Measurements from ENCODE around the gene CRYBA4.

DNA sequence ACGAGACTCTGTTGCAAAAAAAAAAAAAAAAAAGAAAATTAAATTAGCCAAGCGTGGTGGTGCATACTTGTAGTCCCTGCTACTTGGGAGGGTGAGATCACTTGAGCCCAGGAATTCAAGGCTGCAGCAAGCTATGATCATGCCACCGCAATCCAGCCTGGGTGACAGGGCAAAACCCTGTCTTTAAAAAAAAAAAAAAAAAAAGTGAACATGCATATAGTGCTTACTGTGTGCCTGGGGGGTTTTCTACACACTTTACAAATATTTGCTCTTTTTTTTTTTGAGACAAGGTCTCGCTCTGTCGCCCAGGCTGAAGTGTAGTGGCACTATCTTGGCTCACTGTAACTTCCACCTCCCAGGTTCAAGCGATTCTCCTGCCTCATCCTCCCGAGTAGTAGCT lies 44.7 kb upstream of the CRYBA4 start:
- no peak for TF ChIP-seq YY1 (IDR thresholded peaks at IDR 0.05; ENCODE audit: low read depth)
- no peak for TF ChIP-seq POLR2AphosphoS5 (IDR thresholded peaks at IDR 0.05; ENCODE audit: low read depth, low read length)
- no peak for TF ChIP-seq JUND (IDR thresholded peaks at IDR 0.05)
- TF ChIP-seq, protein P1, sequence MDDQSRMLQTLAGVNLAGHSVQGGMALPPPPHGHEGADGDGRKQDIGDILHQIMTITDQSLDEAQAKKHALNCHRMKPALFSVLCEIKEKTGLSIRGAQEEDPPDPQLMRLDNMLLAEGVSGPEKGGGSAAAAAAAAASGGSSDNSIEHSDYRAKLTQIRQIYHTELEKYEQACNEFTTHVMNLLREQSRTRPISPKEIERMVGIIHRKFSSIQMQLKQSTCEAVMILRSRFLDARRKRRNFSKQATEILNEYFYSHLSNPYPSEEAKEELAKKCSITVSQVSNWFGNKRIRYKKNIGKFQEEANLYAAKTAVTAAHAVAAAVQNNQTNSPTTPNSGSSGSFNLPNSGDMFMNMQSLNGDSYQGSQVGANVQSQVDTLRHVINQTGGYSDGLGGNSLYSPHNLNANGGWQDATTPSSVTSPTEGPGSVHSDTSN (IDR thresholded peaks at IDR 0.05), result no peak
- TF ChIP-seq, protein P2, sequence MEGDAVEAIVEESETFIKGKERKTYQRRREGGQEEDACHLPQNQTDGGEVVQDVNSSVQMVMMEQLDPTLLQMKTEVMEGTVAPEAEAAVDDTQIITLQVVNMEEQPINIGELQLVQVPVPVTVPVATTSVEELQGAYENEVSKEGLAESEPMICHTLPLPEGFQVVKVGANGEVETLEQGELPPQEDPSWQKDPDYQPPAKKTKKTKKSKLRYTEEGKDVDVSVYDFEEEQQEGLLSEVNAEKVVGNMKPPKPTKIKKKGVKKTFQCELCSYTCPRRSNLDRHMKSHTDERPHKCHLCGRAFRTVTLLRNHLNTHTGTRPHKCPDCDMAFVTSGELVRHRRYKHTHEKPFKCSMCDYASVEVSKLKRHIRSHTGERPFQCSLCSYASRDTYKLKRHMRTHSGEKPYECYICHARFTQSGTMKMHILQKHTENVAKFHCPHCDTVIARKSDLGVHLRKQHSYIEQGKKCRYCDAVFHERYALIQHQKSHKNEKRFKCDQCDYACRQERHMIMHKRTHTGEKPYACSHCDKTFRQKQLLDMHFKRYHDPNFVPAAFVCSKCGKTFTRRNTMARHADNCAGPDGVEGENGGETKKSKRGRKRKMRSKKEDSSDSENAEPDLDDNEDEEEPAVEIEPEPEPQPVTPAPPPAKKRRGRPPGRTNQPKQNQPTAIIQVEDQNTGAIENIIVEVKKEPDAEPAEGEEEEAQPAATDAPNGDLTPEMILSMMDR (IDR thresholded peaks at IDR 0.05), result no peak
- TF ChIP-seq GABPA (IDR thresholded peaks at IDR 0.05; ENCODE audit: low read depth), result no peak
- TF ChIP-seq TAF1 (IDR thresholded peaks at IDR 0.05; ENCODE audit: borderline replicate concordance, low read depth, low read length), result no peak
- TF ChIP-seq RCOR1 (IDR thresholded peaks at IDR 0.05; ENCODE audit: low read length), result no peak
